NT2/D1 (cell line): ENCODE measurements around the gene LEMD1.

ENCODE experiments used
- DNase-seq: peaks from one replicate; pipeline ENCODE4 v3.0.0-alpha.2; 2011; ENCODE audit warnings: low read depth, low spot score
- H3K27me3 ChIP-seq: 2 replicates; pipeline ENCODE4 v1.6.0; 2011; ENCODE audit warnings: mild to moderate bottlenecking; ENCODE audit not compliant: insufficient read length, insufficient read depth
- H3K36me3 ChIP-seq: 2 replicates; pipeline ENCODE4 v1.6.1; 2011; ENCODE audit warnings: mild to moderate bottlenecking, low read length, mixed read lengths; ENCODE audit not compliant: insufficient read depth, insufficient read length
- H3K4me1 ChIP-seq: 2 replicates; pipeline ENCODE4 v1.5.1; 2011; ENCODE audit not compliant: insufficient read depth, insufficient read length
- H3K4me3 ChIP-seq: 2 replicates; pipeline ENCODE4 v1.5.1; 2011; ENCODE audit warnings: low read depth; ENCODE audit not compliant: insufficient read length
- H3K9ac ChIP-seq: 2 replicates; pipeline ENCODE4 v1.6.0; 2011; ENCODE audit warnings: low read depth; ENCODE audit not compliant: insufficient read length
- H3K9me3 ChIP-seq: 2 replicates; pipeline ENCODE4 v1.5.1; 2011; ENCODE audit warnings: mild to moderate bottlenecking, low read length; ENCODE audit not compliant: insufficient read depth
- SUZ12 ChIP-seq: IDR thresholded peaks from 2 replicates; pipeline ENCODE4 v1.6.1; 2011; ENCODE audit not compliant: insufficient read length, insufficient read depth; ENCODE audit errors: extremely low read depth
- YY1 ChIP-seq: IDR thresholded peaks from 2 replicates; pipeline ENCODE4 v1.6.1; 2011; ENCODE audit not compliant: insufficient read length, insufficient read depth
- ZNF274 ChIP-seq: IDR thresholded peaks from 2 replicates; pipeline ENCODE4 v1.6.1; 2011; ENCODE audit warnings: mild to moderate bottlenecking, low read depth, low read length

LEMD1 gene

GRCh38 chr1:205354259-205355074 lies 67.4 kb downstream of the LEMD1 start:
- H3K4me1 ChIP-seq: peaks cover 38% of the 10 kb centered on the region
- H3K36me3 ChIP-seq: no peaks in the 10 kb centered on the region
- peak; percentile 84 for DNase-seq
- no peak overlapping the region for H3K9ac ChIP-seq
- TF ChIP-seq ZNF274 (no peak), YY1 (no peak), SUZ12 (no peak)
- H3K27me3 ChIP-seq: no peaks in the 10 kb centered on the region
- H3K9me3 ChIP-seq: no peaks in the 10 kb centered on the region
- no peak overlapping the region for H3K4me3 ChIP-seq

- DNase-seq: no peak
- H3K4me1 ChIP-seq: peaks cover 43% of the 10 kb centered on the region
Measured at GRCh38 chr1:205353612-205354011, 68.2 kb downstream of the LEMD1 start.

GRCh38 chr1:205353191-205353590 lies 68.7 kb downstream of the LEMD1 start:
- Histone ChIP-seq H3K9ac (no peak overlapping the region), H3K4me1 (peaks cover 47% of the 10 kb centered on the region), H3K27me3 (no peaks in the 10 kb centered on the region), H3K36me3 (no peaks in the 10 kb centered on the region), H3K4me3 (no peak overlapping the region), H3K9me3 (no peaks in the 10 kb centered on the region)
- TF ChIP-seq YY1: no peak
- no peak for DNase-seq

More at GRCh38 chr1:205353612-205354011, 68.2 kb downstream of the LEMD1 start:
- H3K9me3 ChIP-seq: no peaks in the 10 kb centered on the region
- TF ChIP-seq YY1 (no peak), SUZ12 (no peak), ZNF274 (no peak)
- no peaks in the 10 kb centered on the region for H3K27me3 ChIP-seq
- no peak overlapping the region for H3K4me3 ChIP-seq
- H3K36me3 ChIP-seq: no peaks in the 10 kb centered on the region
- H3K9ac ChIP-seq: no peak overlapping the region

GRCh38 chr1:205351984-205352713 lies 69.7 kb downstream of the LEMD1 start:
- Histone ChIP-seq H3K36me3 (no peaks in the 10 kb centered on the region), H3K27me3 (no peaks in the 10 kb centered on the region), H3K4me1 (peaks cover 48% of the 10 kb centered on the region), H3K4me3 (no peak overlapping the region), H3K9ac (no peak overlapping the region), H3K9me3 (no peaks in the 10 kb centered on the region)
- TF ChIP-seq SUZ12: no peak
- TF ChIP-seq YY1: no peak
- no peak for TF ChIP-seq ZNF274
- no peak for DNase-seq

- Histone ChIP-seq H3K4me1 (peaks cover 43% of the 10 kb centered on the region), H3K9ac (peak overlapping the region; percentile 79), H3K27me3 (peaks cover 9% of the 10 kb centered on the region), H3K4me3 (no peak overlapping the region), H3K9me3 (no peaks in the 10 kb centered on the region), H3K36me3 (no peaks in the 10 kb centered on the region)
- peak; percentile 77 for DNase-seq
- no peak for TF ChIP-seq SUZ12
- no peak for TF ChIP-seq YY1
- TF ChIP-seq ZNF274: no peak
Measured at GRCh38 chr1:205350691-205351141, 71.1 kb downstream of the LEMD1 start.

- Histone ChIP-seq H3K4me1 (peaks cover 43% of the 10 kb centered on the region), H3K9ac (peak overlapping the region; percentile 79)
Measured at GRCh38 chr1:205350124-205350523, 71.7 kb downstream of the LEMD1 start.

More at GRCh38 chr1:205350124-205350523, 71.7 kb downstream of the LEMD1 start:
- DNase-seq: no peak
- Histone ChIP-seq H3K4me3 (no peak overlapping the region), H3K9me3 (no peaks in the 10 kb centered on the region), H3K36me3 (no peaks in the 10 kb centered on the region), H3K27me3 (peaks cover 15% of the 10 kb centered on the region)
- no peak for TF ChIP-seq YY1
- no peak for TF ChIP-seq ZNF274
- TF ChIP-seq SUZ12: no peak
